Activated T-cell treated with anti-CD3 and anti-CD28 coated beads for 4 hours (primary cell): ENCODE data around the gene PTGDR.

Experiments used
- DNase-seq: peaks from one replicate; pipeline ENCODE4 v3.0.0-alpha.2; 2020

The PTGDR gene

GRCh38 chr14:52267501-52268278 lies at the start of gene PTGDR:
TSS of gene PTGDR (plus strand) at chr14:52267698. CDS start at chr14:52267815, 117 bp downstream.
- DNase-seq, result no peak

GRCh38 chr14:52219488-52220084 lies 47.9 kb upstream of the PTGDR start:
- no peak for DNase-seq

- no peak for DNase-seq
These were observed 46.3 kb upstream of the PTGDR start for GRCh38 chr14:52220924-52221811.

- no peak for DNase-seq
These were observed 44.6 kb upstream of the PTGDR start for GRCh38 chr14:52222901-52223300.

- no peak for DNase-seq
These were observed 39.8 kb upstream of the PTGDR start for GRCh38 chr14:52227619-52228222.

GRCh38 chr14:52233693-52234092 lies 33.8 kb upstream of the PTGDR start:
- no peak for DNase-seq

GRCh38 chr14:52235434-52235833 lies 32.1 kb upstream of the PTGDR start:
- no peak for DNase-seq

- no peak for DNase-seq
These were observed 31.5 kb upstream of the PTGDR start for GRCh38 chr14:52235866-52236510.

- no peak for DNase-seq
These were observed 28.8 kb upstream of the PTGDR start for GRCh38 chr14:52238682-52239081.

- DNase-seq, result no peak
These were observed 26.9 kb upstream of the PTGDR start for GRCh38 chr14:52240623-52241022.

GRCh38 chr14:52241087-52241793 lies 26.3 kb upstream of the PTGDR start:
- DNase-seq, result no peak

- DNase-seq, result no peak
These were observed 23.2 kb upstream of the PTGDR start for GRCh38 chr14:52244328-52244727.

GRCh38 chr14:52244997-52245396 lies 22.5 kb upstream of the PTGDR start:
- no peak for DNase-seq

GRCh38 chr14:52248057-52248456 lies 19.4 kb upstream of the PTGDR start:
- DNase-seq, result no peak

- no peak for DNase-seq
These were observed 15.8 kb upstream of the PTGDR start for GRCh38 chr14:52251724-52252123.

GRCh38 chr14:52253503-52253902 lies 14.0 kb upstream of the PTGDR start:
- DNase-seq, result no peak

- DNase-seq, result no peak
These were observed 13.4 kb upstream of the PTGDR start for GRCh38 chr14:52254086-52254485.

GRCh38 chr14:52258783-52259182 lies 8.7 kb upstream of the PTGDR start:
- no peak for DNase-seq

- DNase-seq, result no peak
These were observed 8.1 kb upstream of the PTGDR start for GRCh38 chr14:52259434-52259833.

- DNase-seq, result no peak
These were observed 4.9 kb upstream of the PTGDR start for GRCh38 chr14:52262600-52262999.

GRCh38 chr14:52263190-52263589 lies 4.3 kb upstream of the PTGDR start:
- DNase-seq, result no peak

GRCh38 chr14:52265253-52265652 lies 2.2 kb upstream of the PTGDR start:
- DNase-seq, result no peak
